Epithelial cell of proximal tubule (primary cell): ENCODE data around the gene ADARB1. TPM values are rescaled to one million over a fixed set of nuclear protein-coding genes. Genes with fewer than 3 reads are reported as not detected.

ENCODE experiments used
- DNase-seq: peaks from one replicate; pipeline ENCODE4 v3.0.0-alpha.2; 2011; ENCODE audit warnings: low read depth
- H3K4me3 ChIP-seq: 2 replicates; pipeline ENCODE4 v1.5.1; 2011; ENCODE audit warnings: low read depth, mild to moderate bottlenecking, low read length
- CTCF ChIP-seq: conservative IDR thresholded peaks from 2 replicates; pipeline ENCODE4 v1.5.1; 2012; ENCODE audit warnings: low read depth, mild to moderate bottlenecking, low read length
- total RNA-seq: library from RNA; depleted of rRNA; stranded (reverse); fragments of >200 nt; gene quantifications from 2 replicates; pipeline ENCODE4 v1.2.3, GENCODE V29; 2015

ADARB1 gene
- total RNA-seq, 1 donor from 2014 or later: 2.2 TPM

GRCh38 chr21:45220714-45221490 is 146.5 kb downstream of the ADARB1 start:
- no peak overlapping the region for H3K4me3 ChIP-seq
- DNase-seq: no peak
- no peak for TF ChIP-seq CTCF

GRCh38 chr21:45222001-45222400 is 147.6 kb downstream of the ADARB1 start:
- DNase-seq: no peak
- H3K4me3 ChIP-seq: no peak overlapping the region
- no peak for TF ChIP-seq CTCF

- no peak for DNase-seq
- no peak overlapping the region for H3K4me3 ChIP-seq
- TF ChIP-seq CTCF: no peak
Observed at GRCh38 chr21:45223236-45224185, 149.1 kb downstream of the ADARB1 start.

- no peak for TF ChIP-seq CTCF
- DNase-seq: no peak
- H3K4me3 ChIP-seq: no peak overlapping the region
Observed at GRCh38 chr21:45224189-45224938, 150.0 kb downstream of the ADARB1 start.

GRCh38 chr21:45225041-45225740 is 150.8 kb downstream of the ADARB1 start:
- no peak overlapping the region for H3K4me3 ChIP-seq
- no peak for TF ChIP-seq CTCF
- DNase-seq: no peak

GRCh38 chr21:45225741-45226327 is 151.5 kb downstream of the ADARB1 start:
- H3K4me3 ChIP-seq: no peak overlapping the region
- no peak for TF ChIP-seq CTCF
- no peak for DNase-seq
